HepG2 (cell line): Measurements from ENCODE around the gene AFTPH. TPM values are rescaled to one million over a fixed set of nuclear protein-coding genes. Genes with fewer than 3 reads are reported as not detected.

ENCODE experiments used
- CHD2 ChIP-seq: IDR thresholded peaks from 2 replicates; pipeline ENCODE4 v1.6.1; 2011; ENCODE audit warnings: low read depth, low read length, improper control_type of control experiment
- IRF9 ChIP-seq: sonication (generic); formaldehyde crosslinking; IDR thresholded peaks from 2 replicates; pipeline ENCODE4 v1.8.0; 2022; ENCODE audit warnings: missing genetic modification reagents, mild to moderate bottlenecking, borderline replicate concordance
- JARID2 ChIP-seq: sonication (generic); formaldehyde crosslinking; IDR thresholded peaks from 2 replicates; pipeline ENCODE4 v1.8.1; 2023; ENCODE audit warnings: missing genetic modification reagents, inconsistent platforms; ENCODE audit not compliant: insufficient replicate concordance
- MTA3 ChIP-seq: sonication (generic); formaldehyde crosslinking; IDR thresholded peaks from 2 replicates; pipeline ENCODE4 v1.4.0; 2020; ENCODE audit warnings: missing genetic modification reagents
- PHF8 ChIP-seq: sonication (generic); formaldehyde crosslinking; IDR thresholded peaks from 2 replicates; pipeline ENCODE4 v1.5.0; 2020; ENCODE audit warnings: missing genetic modification reagents
- POLR2A ChIP-seq, 2 experiments: IDR thresholded peaks; 2 replicates each; pipeline ENCODE4 v1.6.1; 2011; ENCODE audit warnings: low read depth in 2 of 2, low read length in 2 of 2, mild to moderate bottlenecking in 1 of 2, moderate library complexity in 1 of 2; ENCODE audit not compliant: insufficient read depth in 1 of 2
- RBFOX2 ChIP-seq: fragments of 200-400 bp; formaldehyde crosslinking; IDR thresholded peaks from 2 replicates; pipeline ENCODE4 v1.6.1; 2017; ENCODE audit warnings: low read depth, mild to moderate bottlenecking, low read length
- SP1 ChIP-seq, 2 experiments: fragments of 450-650 bp in 1 of 2; sonication (generic) in 1 of 2; formaldehyde crosslinking in 1 of 2; IDR thresholded peaks; 2 replicates each; pipeline versions ENCODE4 v1.4.0 to v1.6.1; 2016 to 2020; ENCODE audit warnings: missing genetic modification reagents in 1 of 2
- TFDP2 ChIP-seq: sonication (generic); formaldehyde crosslinking; IDR thresholded peaks from 2 replicates; pipeline ENCODE4 v1.4.0; 2020; ENCODE audit warnings: missing genetic modification reagents
- ZBTB26 ChIP-seq: IDR thresholded peaks from 2 replicates; pipeline ENCODE4 v1.6.1; 2016; ENCODE audit warnings: missing compliant biosample characterization, missing genetic modification reagents, borderline replicate concordance
- ZNF230 ChIP-seq: sonication (generic); formaldehyde crosslinking; IDR thresholded peaks from 2 replicates; pipeline ENCODE4 v1.4.0; 2020; ENCODE audit warnings: mild to moderate bottlenecking, missing genetic modification reagents
- ZNF256 ChIP-seq: sonication (generic); formaldehyde crosslinking; conservative IDR thresholded peaks from 2 replicates; pipeline ENCODE4 v1.4.0; 2020; ENCODE audit warnings: missing genetic modification reagents
- ZNF337 ChIP-seq: sonication (generic); formaldehyde crosslinking; IDR thresholded peaks from 2 replicates; pipeline ENCODE4 v1.5.1; 2020; ENCODE audit warnings: missing genetic modification reagents, low read depth, mild to moderate bottlenecking, borderline replicate concordance
- ZNF414 ChIP-seq: sonication (generic); formaldehyde crosslinking; IDR thresholded peaks from 2 replicates; pipeline ENCODE4 v1.5.0; 2020; ENCODE audit warnings: missing genetic modification reagents
- ZNF432 ChIP-seq: sonication (generic); formaldehyde crosslinking; IDR thresholded peaks from 2 replicates; pipeline ENCODE4 v1.5.0; 2020; ENCODE audit warnings: missing genetic modification reagents, mild to moderate bottlenecking, borderline replicate concordance
- ZNF577 ChIP-seq: sonication (generic); formaldehyde crosslinking; IDR thresholded peaks from 2 replicates; pipeline ENCODE4 v1.4.0; 2020; ENCODE audit warnings: mild to moderate bottlenecking, low read depth, missing genetic modification reagents, borderline replicate concordance
- ZNF616 ChIP-seq: sonication (generic); formaldehyde crosslinking; IDR thresholded peaks from 2 replicates; pipeline ENCODE4 v1.5.0; 2020; ENCODE audit warnings: low read depth, mild to moderate bottlenecking, missing genetic modification reagents
- ZNF792 ChIP-seq: IDR thresholded peaks from 2 replicates; pipeline ENCODE4 v1.6.1; 2016
- polyA plus RNA-seq, 8 experiments: library from polyadenylated mRNA; depleted of rRNA in 3 of 8; stranded (reverse) in 7 of 8; unstranded in 1 of 8; fragments of >200 nt; fragmentation: Illumina TruSeq in 4 of 8; extraction: Trizol in 4 of 8; gene quantifications; 2 replicates each; pipeline versions ENCODE4 v1.2.1 to v1.2.3, GENCODE V29; 2011 to 2016; ENCODE audit warnings: low read depth in 4 of 8, missing spikeins in 1 of 8, mixed read lengths in 1 of 8; ENCODE audit not compliant: insufficient read depth in 1 of 8
- total RNA-seq, 5 experiments: library from RNA; depleted of rRNA; stranded (reverse); fragments of >200 nt; fragmentation: Illumina TruSeq; extraction: Trizol; gene quantifications; 2 replicates each; pipeline ENCODE4 v1.2.3, GENCODE V29; 2016; ENCODE audit warnings: low read depth in 1 of 5
- TF ChIP-seq, protein P1 (sequence below): sonication (generic); formaldehyde crosslinking; conservative IDR thresholded peaks from 2 replicates; pipeline ENCODE4 v1.4.0; 2020; ENCODE audit warnings: missing genetic modification reagents
- TF ChIP-seq, protein P2 (sequence below): sonication (generic); formaldehyde crosslinking; conservative IDR thresholded peaks from 2 replicates; pipeline ENCODE4 v1.4.0; 2020; ENCODE audit warnings: mild to moderate bottlenecking, missing genetic modification reagents, moderate library complexity

The AFTPH gene
- total and polyA plus RNA-seq, 2 of the 13 experiments (the other 11 are each of a cell fraction or from before 2014, with no cell fraction given): 27.5 to 36.8 TPM

GRCh38 chr2:64524604-64525316 lies 632 bp downstream of the AFTPH start (continued):
- 0 out of 2 replicates have a peak, but pooled peaks have one; percentile 53 for TF ChIP-seq ZNF577
- no peak for TF ChIP-seq ZNF230 (CRISPR knock-in tag)
- TF ChIP-seq ZBTB26 (CRISPR knock-in tag): peak; percentile 60; the same call in 1 of the 2 replicates
- TF ChIP-seq PHF8 (CRISPR knock-in tag): peak; percentile 88
- no peak for TF ChIP-seq SP1 (IDR thresholded peaks at IDR 0.05)
- TF ChIP-seq SP1 (CRISPR knock-in tag; IDR thresholded peaks at IDR 0.05): no peak
- peak; percentile 35 for TF ChIP-seq JARID2 (CRISPR knock-in tag)
- no peak for TF ChIP-seq IRF9 (CRISPR knock-in tag)
- TF ChIP-seq ZNF337 (CRISPR knock-in tag): no peak
- peak; percentile 76 for TF ChIP-seq ZNF414 (CRISPR knock-in tag)
- TF ChIP-seq TFDP2 (CRISPR knock-in tag): no peak
- peak; percentile 89 for TF ChIP-seq RBFOX2
- TF ChIP-seq ZNF432 (CRISPR knock-in tag): no peak
- no peak for TF ChIP-seq ZNF256 (CRISPR knock-in tag)
- 0 out of 4 replicates have a peak, but pooled peaks of 1 of the 2 experiments have one; percentile 13 for TF ChIP-seq POLR2A (IDR thresholded peaks at IDR 0.05; ENCODE audit: insufficient read depth in 1 of 2, low read depth in 2 of 2, low read length in 2 of 2)
- TF ChIP-seq ZNF792 (CRISPR knock-in tag): no peak
- TF ChIP-seq MTA3 (CRISPR knock-in tag): no peak
- TF ChIP-seq, protein P1, sequence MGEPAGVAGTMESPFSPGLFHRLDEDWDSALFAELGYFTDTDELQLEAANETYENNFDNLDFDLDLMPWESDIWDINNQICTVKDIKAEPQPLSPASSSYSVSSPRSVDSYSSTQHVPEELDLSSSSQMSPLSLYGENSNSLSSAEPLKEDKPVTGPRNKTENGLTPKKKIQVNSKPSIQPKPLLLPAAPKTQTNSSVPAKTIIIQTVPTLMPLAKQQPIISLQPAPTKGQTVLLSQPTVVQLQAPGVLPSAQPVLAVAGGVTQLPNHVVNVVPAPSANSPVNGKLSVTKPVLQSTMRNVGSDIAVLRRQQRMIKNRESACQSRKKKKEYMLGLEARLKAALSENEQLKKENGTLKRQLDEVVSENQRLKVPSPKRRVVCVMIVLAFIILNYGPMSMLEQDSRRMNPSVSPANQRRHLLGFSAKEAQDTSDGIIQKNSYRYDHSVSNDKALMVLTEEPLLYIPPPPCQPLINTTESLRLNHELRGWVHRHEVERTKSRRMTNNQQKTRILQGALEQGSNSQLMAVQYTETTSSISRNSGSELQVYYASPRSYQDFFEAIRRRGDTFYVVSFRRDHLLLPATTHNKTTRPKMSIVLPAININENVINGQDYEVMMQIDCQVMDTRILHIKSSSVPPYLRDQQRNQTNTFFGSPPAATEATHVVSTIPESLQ (CRISPR knock-in tag): no peak
- TF ChIP-seq CHD2: no peak
- no peak for TF ChIP-seq ZNF616 (CRISPR knock-in tag)
- TF ChIP-seq, protein P2, sequence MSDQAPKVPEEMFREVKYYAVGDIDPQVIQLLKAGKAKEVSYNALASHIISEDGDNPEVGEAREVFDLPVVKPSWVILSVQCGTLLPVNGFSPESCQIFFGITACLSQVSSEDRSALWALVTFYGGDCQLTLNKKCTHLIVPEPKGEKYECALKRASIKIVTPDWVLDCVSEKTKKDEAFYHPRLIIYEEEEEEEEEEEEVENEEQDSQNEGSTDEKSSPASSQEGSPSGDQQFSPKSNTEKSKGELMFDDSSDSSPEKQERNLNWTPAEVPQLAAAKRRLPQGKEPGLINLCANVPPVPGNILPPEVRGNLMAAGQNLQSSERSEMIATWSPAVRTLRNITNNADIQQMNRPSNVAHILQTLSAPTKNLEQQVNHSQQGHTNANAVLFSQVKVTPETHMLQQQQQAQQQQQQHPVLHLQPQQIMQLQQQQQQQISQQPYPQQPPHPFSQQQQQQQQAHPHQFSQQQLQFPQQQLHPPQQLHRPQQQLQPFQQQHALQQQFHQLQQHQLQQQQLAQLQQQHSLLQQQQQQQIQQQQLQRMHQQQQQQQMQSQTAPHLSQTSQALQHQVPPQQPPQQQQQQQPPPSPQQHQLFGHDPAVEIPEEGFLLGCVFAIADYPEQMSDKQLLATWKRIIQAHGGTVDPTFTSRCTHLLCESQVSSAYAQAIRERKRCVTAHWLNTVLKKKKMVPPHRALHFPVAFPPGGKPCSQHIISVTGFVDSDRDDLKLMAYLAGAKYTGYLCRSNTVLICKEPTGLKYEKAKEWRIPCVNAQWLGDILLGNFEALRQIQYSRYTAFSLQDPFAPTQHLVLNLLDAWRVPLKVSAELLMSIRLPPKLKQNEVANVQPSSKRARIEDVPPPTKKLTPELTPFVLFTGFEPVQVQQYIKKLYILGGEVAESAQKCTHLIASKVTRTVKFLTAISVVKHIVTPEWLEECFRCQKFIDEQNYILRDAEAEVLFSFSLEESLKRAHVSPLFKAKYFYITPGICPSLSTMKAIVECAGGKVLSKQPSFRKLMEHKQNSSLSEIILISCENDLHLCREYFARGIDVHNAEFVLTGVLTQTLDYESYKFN (CRISPR knock-in tag): no peak
